GM18867 (cell line): ENCODE measurements around the gene HDAC7.
"Not testable (repeated sequence)": the region's sequence is repeated elsewhere in the genome, so short reads cannot be mapped to it uniquely, and the experiment has no call there.

Experiments
- ATAC-seq: cut with Tn5 transposase; IDR thresholded peaks from one replicate; pipeline ENCODE4 v1.9.1; 2021; ENCODE audit warnings: mild to moderate bottlenecking, moderate library complexity; ENCODE audit not compliant: unreplicated experiment

Gene HDAC7

DNA sequence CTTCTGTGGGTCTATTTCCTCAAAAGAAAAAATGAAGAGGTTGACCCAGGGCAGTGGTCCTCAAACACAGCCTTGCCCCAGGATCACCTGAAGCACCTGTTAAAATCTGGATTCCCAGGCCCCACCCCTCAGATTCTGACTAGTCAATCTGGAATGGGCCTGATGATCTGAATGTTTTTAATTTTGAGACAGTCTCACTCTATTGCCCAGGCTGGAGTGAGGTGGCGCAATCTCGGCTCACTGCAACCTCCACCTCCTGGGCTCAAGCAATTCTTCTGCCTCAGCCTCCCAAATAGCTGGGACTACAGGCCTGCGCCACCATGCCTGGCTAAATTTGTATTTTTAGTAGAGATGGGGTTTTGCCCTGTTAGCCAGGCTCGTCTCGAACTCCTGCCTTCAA lies 4.3 kb downstream of the HDAC7 start:
- not testable (repeated sequence) for ATAC-seq

DNA sequence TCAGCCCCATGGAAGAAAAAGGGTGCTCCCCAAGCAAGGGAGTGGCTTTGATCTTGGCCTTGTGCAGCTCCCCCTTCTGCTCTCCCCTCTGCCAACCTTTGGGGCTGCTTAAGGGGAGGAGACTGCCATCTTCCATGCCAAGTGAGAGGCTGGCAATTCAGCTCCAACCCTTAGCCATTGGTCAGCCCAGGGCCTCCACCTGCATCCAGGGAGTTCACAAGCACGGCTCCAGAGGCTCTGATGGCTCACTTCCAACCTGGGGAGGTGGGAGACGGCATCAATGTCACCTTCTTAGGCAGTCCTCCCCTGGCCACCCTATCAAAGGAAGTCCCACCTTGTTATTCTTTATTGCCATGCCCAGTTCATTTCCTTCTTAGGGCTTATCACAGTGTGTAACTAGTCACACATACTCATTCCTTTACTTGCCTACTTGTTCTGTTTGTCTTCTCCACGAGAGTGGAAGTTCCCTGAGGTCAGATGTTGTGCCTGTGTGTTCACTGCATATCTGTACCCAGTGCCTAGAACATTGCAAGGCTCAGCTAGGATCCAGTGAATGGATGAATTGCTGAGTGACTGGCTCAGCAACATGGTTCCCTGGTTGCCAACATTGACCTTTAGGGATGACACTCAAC lies 5.0 kb downstream of the HDAC7 start:
- ATAC-seq, result no peak

DNA sequence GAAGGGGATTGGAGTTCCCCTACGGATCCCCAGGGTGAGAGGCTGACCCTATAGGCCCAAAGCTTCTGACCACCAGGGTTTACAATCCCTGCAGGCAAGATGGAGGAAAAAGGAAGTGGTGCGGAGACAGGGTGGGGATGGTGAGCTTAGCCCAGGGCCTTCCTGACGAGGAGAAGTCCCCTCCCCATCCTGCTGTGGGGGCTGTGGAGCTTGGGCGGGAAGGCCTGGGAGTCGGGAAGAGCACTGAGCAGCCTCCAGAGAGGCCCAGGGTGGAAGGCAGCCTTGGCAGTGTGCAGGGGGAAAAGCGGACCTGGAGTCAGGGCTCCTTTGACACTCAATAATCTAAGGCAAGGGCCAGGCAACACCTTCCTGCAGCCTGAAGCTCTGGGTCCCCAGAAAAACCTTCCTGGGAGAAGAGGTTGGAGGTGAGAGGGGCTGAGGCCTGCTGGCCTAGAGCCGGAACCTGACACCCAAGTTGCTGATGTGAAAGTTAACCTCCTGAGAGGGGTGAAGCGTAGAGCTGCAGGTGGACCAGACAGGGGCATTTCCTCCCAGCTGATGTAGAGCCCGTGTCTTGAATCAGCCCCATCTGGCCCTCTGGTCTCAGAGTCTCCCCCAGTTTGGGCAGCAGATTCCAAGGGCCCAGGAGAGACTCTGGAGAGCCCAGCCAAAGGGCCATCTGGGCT lies 6.0 kb downstream of the HDAC7 start:
- peak; percentile 32 for ATAC-seq

DNA sequence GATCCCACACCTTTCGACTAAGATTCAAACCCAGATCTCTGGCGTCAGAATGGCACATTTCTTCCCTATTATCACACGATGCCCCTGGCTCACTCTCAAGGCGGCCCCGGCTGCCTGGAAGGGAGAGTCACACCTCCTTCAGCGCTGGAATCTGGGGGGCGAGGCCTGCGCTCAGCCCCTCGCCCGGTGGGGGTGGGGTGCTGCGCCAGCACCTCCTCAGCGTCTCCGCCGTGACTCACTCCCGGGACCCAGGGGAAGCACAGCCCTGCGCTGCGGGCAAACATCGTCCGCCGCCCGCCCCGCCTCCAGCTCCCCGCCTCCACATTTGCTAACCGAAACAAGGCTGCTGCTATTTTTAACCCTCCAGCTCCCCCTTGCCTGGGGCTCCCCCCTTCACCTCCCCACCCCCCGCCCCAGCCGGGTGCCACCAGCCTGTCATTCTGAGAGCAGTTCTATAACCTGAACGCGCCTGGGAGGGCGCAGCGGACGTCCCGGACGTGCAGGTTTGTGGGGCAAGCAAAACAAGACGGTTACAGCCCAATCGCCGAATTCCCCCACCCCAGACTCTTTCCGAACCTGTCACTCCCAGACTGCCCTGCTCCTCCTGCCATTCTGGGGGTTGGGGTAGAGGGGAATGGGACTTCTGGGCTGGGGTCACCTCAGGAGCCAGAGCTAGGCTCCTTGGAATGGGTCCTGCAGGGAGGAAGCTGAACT lies 6.7 kb downstream of the HDAC7 start:
- ATAC-seq, result peak; percentile 74

GRCh38 chr12:47811581-47812484 lies 7.9 kb downstream of the HDAC7 start:
- no peak for ATAC-seq

DNA sequence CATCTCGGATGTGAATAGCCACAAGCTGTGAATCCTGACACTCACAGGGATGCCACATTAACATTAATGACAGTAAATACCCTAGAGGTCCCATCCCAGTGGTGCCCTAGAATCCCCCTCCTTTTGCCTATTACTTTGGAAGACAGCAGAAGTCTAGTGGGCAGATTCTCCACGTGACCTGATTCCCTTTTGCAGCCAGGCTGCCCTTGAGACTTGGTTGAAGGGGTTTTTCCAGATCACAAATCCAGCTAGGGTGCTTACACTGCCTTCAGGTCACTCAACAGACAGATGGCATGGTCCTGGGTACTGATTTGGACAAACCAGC lies 8.7 kb downstream of the HDAC7 start:
- no peak for ATAC-seq

- not testable (repeated sequence) for ATAC-seq
These were observed 10.2 kb downstream of the HDAC7 start for GRCh38 chr12:47809518-47809917.

DNA sequence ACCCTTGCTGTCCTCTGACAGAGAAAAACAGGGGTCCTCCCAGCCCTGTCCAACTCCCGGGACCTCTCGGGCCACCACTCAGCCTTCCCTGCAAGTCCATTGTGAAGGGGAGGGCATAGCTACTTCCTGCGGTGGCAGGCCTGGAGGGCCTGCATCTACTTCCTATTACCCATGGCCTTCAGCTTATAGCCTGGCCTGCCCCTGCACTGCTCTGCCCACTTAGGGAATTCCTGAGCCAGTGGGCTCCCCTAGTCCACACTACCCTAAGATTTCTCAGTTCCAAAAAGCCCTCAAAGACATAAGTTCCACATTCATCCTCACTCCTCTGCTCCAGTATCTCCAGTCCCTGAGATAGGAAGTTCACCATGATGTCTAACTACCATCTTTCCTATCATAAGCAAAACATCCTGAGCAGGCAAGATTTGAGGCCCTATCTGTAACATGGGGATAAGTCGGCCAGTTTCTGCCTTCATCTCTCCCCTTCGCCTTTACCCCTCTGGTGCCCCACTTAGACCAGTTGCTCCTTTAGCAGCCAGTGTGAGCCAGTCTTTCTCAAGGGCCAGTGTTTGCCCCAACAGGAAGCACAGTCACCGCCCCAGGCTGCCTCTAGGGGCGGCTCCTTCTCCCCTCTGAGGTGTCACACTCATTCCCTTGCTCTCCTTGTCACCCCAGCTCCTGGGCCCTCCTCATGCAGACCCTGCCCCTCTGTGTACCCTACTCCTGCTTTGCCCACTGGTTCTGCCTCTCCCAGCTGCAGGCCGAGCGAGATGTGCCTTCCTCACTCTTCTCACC lies 10.9 kb downstream of the HDAC7 start:
- ATAC-seq, result no peak

- ATAC-seq, result no peak
These were observed 11.7 kb downstream of the HDAC7 start for GRCh38 chr12:47808050-47808449.

GRCh38 chr12:47807338-47807737 lies 12.4 kb downstream of the HDAC7 start:
- ATAC-seq, result no peak

DNA sequence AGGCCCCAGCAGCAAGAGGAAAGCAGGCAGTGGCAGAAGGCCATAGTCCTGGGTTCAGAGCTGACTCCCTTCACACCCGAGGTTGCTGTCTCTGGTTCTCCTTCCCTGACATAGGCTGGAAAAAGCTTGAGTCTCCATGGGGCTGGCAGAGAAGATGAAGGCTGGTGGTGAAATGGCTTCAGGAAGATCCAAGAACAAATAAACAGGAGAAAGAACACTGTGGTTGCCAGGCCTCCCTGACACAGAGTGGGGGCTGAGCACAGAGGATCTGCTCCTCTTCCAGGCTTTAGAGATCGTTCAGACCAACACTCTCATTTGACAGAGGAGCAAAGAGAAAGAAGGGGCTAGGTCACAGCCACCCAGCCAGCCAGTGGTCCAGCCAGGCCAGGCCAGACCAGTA lies 14.3 kb downstream of the HDAC7 start:
- ATAC-seq, result no peak

DNA sequence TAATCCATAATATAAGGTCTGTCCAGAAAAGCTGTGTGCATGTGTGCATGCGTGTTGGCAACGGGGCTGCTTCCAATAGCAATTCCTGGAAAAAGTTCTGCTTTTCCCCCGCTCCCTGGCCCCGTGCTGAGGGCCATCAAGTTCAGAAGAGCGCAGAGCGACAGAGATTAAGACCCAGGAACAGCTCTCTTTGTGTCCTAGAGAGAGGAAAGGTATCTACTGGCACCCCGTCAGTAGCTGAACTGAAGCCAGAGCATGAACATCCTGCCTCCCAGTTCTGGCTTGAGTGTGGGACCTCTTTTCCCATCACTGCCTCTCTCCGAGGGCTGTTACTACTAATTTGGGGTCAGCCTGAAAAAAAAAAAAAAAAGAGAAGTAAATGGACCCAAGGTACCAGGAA lies 15.5 kb downstream of the HDAC7 start:
- ATAC-seq, result no peak

- ATAC-seq, result no peak
These were observed 16.4 kb downstream of the HDAC7 start for GRCh38 chr12:47803191-47803875.

- ATAC-seq, result no peak
These were observed 17.4 kb downstream of the HDAC7 start for GRCh38 chr12:47802312-47802711.

DNA sequence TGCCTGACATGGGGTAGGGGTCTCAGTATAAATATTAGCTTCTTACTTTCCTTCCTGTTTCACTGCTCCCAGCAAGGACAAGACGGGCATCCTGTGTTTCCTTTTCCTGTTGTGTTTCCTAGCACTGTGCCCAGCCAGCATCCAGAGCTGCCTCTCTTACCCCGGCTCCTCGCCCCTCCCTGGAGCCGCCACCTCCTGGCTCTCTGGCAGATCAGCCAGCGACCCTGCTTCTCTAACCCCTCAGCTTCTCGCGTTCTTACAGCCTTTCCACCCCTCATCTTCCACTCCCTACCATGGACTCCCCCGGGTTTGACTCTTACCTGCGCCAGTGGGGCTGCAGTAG lies 17.8 kb downstream of the HDAC7 start:
- ATAC-seq, result no peak

- no peak for ATAC-seq
These were observed 18.4 kb downstream of the HDAC7 start for GRCh38 chr12:47801170-47801903.

- no peak for ATAC-seq
These were observed 19.1 kb downstream of the HDAC7 start for GRCh38 chr12:47800582-47800981.

- no peak for ATAC-seq
These were observed 20.2 kb downstream of the HDAC7 start for GRCh38 chr12:47799357-47799955.

- ATAC-seq, result no peak
These were observed 21.2 kb downstream of the HDAC7 start for GRCh38 chr12:47798382-47798948.
